OCI-LY1 (cell line): Measurements from ENCODE around the gene DNAJC15.

Experiments used
- H2AFZ ChIP-seq: fragments of 200-600 bp; sonication (generic), shearing (Covaris generic); 2 replicates; pipeline ENCODE4 v1.6.0; 2014; ENCODE audit warnings: antibody characterized with exemption, mild to moderate bottlenecking, low read length
- H3F3A ChIP-seq: fragments of 200-600 bp; sonication (generic), shearing (Covaris generic); 2 replicates; pipeline ENCODE4 v1.6.0; 2014; ENCODE audit warnings: mild to moderate bottlenecking, antibody characterized with exemption, low read length, moderate library complexity; ENCODE audit not compliant: insufficient read depth
- H3K27ac ChIP-seq: fragments of 200-600 bp; sonication (generic); 2 replicates; pipeline ENCODE4 v1.5.1; 2014; ENCODE audit warnings: low read length, mixed run types, mild to moderate bottlenecking, low read depth; ENCODE audit not compliant: poor library complexity, severe bottlenecking
- H3K27me3 ChIP-seq: fragments of 200-600 bp; sonication (generic); 2 replicates; pipeline ENCODE4 v1.6.0; 2014; ENCODE audit warnings: antibody characterized with exemption, mild to moderate bottlenecking, low read length, moderate library complexity; ENCODE audit not compliant: insufficient read depth
- H3K36me3 ChIP-seq: fragments of 200-600 bp; sonication (generic); 2 replicates; pipeline ENCODE4 v1.6.1; 2014; ENCODE audit warnings: mild to moderate bottlenecking, antibody characterized with exemption, low read length, moderate library complexity, mixed read lengths; ENCODE audit not compliant: insufficient read depth
- H3K4me1 ChIP-seq: fragments of 200-600 bp; sonication (generic); 2 replicates; pipeline ENCODE4 v1.5.1; 2014; ENCODE audit warnings: mild to moderate bottlenecking, low read length, moderate library complexity; ENCODE audit not compliant: insufficient read depth, severe bottlenecking
- H3K4me2 ChIP-seq: fragments of 200-600 bp; sonication (generic), shearing (Covaris generic); 2 replicates; pipeline ENCODE4 v1.6.1; 2014; ENCODE audit warnings: low read length
- H3K4me3 ChIP-seq: fragments of 200-600 bp; sonication (generic); 2 replicates; pipeline ENCODE4 v1.5.1; 2014; ENCODE audit warnings: low read length, low read depth, mild to moderate bottlenecking, mixed read lengths; ENCODE audit not compliant: poor library complexity, severe bottlenecking
- H3K79me2 ChIP-seq: fragments of 200-600 bp; shearing (Covaris generic); 2 replicates; pipeline ENCODE4 v1.6.1; 2016; ENCODE audit warnings: mixed run types, low read length, mixed read lengths; ENCODE audit not compliant: insufficient read depth
- H3K9ac ChIP-seq: fragments of 200-600 bp; sonication (generic), shearing (Covaris generic); 2 replicates; pipeline ENCODE4 v1.6.1; 2014; ENCODE audit warnings: mild to moderate bottlenecking, low read length, mixed read lengths
- H3K9me2 ChIP-seq: fragments of 200-600 bp; sonication (generic), shearing (Covaris generic); 2 replicates; pipeline ENCODE4 v1.6.1; 2014; ENCODE audit warnings: low read depth, mild to moderate bottlenecking, low read length, mixed read lengths
- H3K9me3 ChIP-seq: fragments of 200-600 bp; shearing (Covaris generic); 2 replicates; pipeline ENCODE4 v1.6.1; 2014; ENCODE audit warnings: low read length, mixed read lengths
- H4K20me1 ChIP-seq: fragments of 200-600 bp; sonication (generic), shearing (Covaris generic); 2 replicates; pipeline ENCODE4 v1.6.0; 2016; ENCODE audit warnings: mild to moderate bottlenecking, low read length; ENCODE audit not compliant: insufficient read depth
- EZH2 ChIP-seq: fragments of 200-600 bp; sonication (generic), shearing (Covaris generic); IDR thresholded peaks from 2 replicates; pipeline ENCODE4 v1.8.0; 2017; ENCODE audit warnings: borderline replicate concordance, mixed run types, mild to moderate bottlenecking, antibody characterized with exemption, low read length, moderate library complexity, mixed read lengths
- TF ChIP-seq, protein P1 (sequence below): fragments of 200-600 bp; sonication (generic), shearing (Covaris generic); IDR thresholded peaks from 2 replicates; pipeline ENCODE4 v1.5.1; 2017; ENCODE audit warnings: mild to moderate bottlenecking, antibody characterized with exemption, low read length, moderate library complexity, mixed read lengths

Gene DNAJC15

DNA sequence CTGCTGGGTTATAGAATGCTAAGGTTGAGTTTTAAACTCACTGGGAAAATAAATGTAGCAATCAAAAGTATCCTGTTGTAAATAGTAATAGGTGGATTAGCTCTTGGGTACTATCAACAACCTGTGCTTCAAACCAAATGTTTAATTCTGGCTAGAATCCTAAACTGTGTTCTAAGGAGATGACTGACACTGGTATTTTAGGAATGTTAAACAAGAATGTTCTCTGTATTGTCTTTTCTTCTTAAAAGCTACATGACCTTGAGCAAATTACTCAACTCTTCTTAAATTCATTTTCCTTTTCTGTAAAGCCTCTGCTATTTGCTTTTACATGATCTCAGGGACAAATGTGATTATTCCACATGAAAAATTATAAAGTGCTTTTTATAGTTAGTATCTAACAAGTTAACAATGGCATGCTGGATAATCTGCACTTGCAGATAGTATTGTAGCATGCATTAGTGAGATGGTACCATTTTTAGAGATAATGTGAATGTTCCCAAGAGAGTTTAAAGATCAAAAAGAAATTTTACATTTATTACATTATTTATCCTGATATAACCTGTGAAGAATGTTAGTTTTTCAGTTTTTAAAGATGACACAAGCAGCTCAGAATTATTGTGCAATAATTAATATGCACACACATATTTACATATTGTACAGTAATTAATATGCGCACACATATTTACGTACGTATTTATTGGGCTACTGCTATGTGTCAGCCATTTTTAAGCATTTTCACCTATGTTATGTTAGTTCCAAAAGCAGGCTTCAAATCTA, 17.7 kb upstream of the DNAJC15 start:
- no peak for TF ChIP-seq EZH2
- TF ChIP-seq, protein P1, sequence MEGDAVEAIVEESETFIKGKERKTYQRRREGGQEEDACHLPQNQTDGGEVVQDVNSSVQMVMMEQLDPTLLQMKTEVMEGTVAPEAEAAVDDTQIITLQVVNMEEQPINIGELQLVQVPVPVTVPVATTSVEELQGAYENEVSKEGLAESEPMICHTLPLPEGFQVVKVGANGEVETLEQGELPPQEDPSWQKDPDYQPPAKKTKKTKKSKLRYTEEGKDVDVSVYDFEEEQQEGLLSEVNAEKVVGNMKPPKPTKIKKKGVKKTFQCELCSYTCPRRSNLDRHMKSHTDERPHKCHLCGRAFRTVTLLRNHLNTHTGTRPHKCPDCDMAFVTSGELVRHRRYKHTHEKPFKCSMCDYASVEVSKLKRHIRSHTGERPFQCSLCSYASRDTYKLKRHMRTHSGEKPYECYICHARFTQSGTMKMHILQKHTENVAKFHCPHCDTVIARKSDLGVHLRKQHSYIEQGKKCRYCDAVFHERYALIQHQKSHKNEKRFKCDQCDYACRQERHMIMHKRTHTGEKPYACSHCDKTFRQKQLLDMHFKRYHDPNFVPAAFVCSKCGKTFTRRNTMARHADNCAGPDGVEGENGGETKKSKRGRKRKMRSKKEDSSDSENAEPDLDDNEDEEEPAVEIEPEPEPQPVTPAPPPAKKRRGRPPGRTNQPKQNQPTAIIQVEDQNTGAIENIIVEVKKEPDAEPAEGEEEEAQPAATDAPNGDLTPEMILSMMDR = no peak
- Histone ChIP-seq H3K27ac (no peak overlapping the region), H2AFZ (no peak overlapping the region)

DNA sequence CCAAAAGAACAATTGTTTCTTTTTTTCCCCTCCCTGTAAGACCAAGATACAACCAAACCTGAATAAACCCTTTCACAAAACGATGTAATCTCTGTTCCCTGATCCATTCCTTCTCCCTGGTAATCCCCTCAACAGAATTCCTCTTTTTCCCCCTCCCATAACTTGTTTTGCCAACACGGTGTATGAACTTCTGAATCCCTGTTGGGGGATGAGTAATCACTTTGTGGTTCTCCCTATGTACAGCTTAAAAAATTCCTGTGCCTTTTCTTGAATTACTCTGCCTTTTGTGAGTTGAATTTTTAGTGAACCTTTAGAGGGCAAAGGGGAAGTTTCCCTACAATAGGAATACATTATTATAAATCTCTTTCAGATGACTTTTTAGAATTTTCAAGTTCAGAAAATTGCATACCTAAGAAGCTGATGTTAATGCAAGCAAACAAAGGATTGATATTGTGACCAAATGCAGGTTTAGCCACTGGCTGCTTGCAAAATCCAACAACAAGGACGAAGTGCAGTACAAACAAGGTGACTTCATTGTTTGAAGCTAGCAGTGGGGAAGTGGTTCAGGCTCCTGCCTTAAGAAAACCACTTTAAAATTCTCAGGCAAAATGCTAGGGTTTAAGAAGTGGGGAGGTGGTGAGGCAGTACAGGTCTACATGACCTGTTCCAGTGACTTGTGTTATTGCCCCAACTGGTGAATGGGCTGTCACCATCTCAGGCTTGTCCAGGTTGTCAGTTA, 16.3 kb upstream of the DNAJC15 start:
- H3K4me1 ChIP-seq = no peaks in the 10 kb centered on the region
- no peak overlapping the region for H2AFZ ChIP-seq
- H3K36me3 ChIP-seq = no peaks in the 10 kb centered on the region
- no peak overlapping the region for H3K4me2 ChIP-seq
- no peaks in the 10 kb centered on the region for H3F3A ChIP-seq
- H3K4me3 ChIP-seq = no peak overlapping the region
- no peaks in the 10 kb centered on the region for H4K20me1 ChIP-seq
- no peak overlapping the region for H3K27ac ChIP-seq
- no peaks in the 10 kb centered on the region for H3K27me3 ChIP-seq
- TF ChIP-seq EZH2 = no peak
- TF ChIP-seq, protein P1 = no peak
- H3K79me2 ChIP-seq = no peaks in the 10 kb centered on the region
- no peaks in the 10 kb centered on the region for H3K9me2 ChIP-seq
- no peak overlapping the region for H3K9ac ChIP-seq
- H3K9me3 ChIP-seq = no peaks in the 10 kb centered on the region

More for the DNA sequence above, 17.7 kb upstream of the DNAJC15 start:
- Histone ChIP-seq H3K27me3 (no peaks in the 10 kb centered on the region), H3K9me3 (no peaks in the 10 kb centered on the region), H3K4me3 (no peak overlapping the region), H3K4me1 (no peaks in the 10 kb centered on the region), H4K20me1 (no peaks in the 10 kb centered on the region), H3K36me3 (no peaks in the 10 kb centered on the region), H3K9ac (no peak overlapping the region), H3K79me2 (no peaks in the 10 kb centered on the region), H3K4me2 (no peak overlapping the region), H3F3A (no peaks in the 10 kb centered on the region), H3K9me2 (no peaks in the 10 kb centered on the region)

- no peaks in the 10 kb centered on the region for H3K27me3 ChIP-seq
- H3K4me1 ChIP-seq = no peaks in the 10 kb centered on the region
- no peaks in the 10 kb centered on the region for H3K9me2 ChIP-seq
- H2AFZ ChIP-seq = no peak overlapping the region
- no peak for TF ChIP-seq EZH2
- TF ChIP-seq, protein P1 = no peak
- H3K79me2 ChIP-seq = no peaks in the 10 kb centered on the region
- no peaks in the 10 kb centered on the region for H3F3A ChIP-seq
- H3K9ac ChIP-seq = no peak overlapping the region
- H4K20me1 ChIP-seq = no peaks in the 10 kb centered on the region
- H3K9me3 ChIP-seq = no peaks in the 10 kb centered on the region
- no peak overlapping the region for H3K4me3 ChIP-seq
- H3K27ac ChIP-seq = no peak overlapping the region
- H3K36me3 ChIP-seq = no peaks in the 10 kb centered on the region
- H3K4me2 ChIP-seq = no peak overlapping the region
These were observed 14.8 kb upstream of the DNAJC15 start for GRCh38 chr13:43008596-43008995.
